Measurements from ENCODE around the gene SPC25.

SPC25 gene

DNA sequence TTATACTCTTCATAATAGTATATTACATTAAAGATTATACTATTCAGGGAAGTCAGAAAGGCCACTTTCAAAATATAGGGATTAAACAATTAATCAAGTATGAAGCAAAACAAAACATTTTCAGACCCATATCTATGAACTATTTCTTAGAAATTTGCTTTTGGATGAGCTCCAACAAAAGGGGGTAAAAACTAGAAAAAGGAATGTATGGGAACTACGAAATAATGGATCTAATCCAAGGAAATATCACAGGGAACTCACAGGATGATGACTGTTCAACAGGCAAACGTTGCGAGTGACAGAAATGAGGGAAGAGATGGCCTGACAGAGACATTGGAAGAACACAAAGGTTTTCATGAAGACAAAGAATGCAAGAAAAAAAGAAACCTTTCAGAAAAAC, 38.8 kb upstream of the SPC25 start:
- TF ChIP-seq CTCF (IDR thresholded peaks at IDR 0.05; ENCODE audit: insufficient read depth, missing control alignments), result no peak
- FAIRE-seq, result no peak
- DNase-seq (ENCODE audit: insufficient read length, low spot score), result no peak

- FAIRE-seq, result no peak
Measured at GRCh38 chr2:168928113-168928831, 38.0 kb upstream of the SPC25 start.

GRCh38 chr2:168926621-168927386, 36.6 kb upstream of the SPC25 start:
- TF ChIP-seq CTCF (IDR thresholded peaks at IDR 0.05; ENCODE audit: insufficient read depth, missing control alignments), result no peak
- DNase-seq (ENCODE audit: insufficient read length, low spot score) (no peak), FAIRE-seq (no peak)

More at GRCh38 chr2:168928113-168928831, 38.0 kb upstream of the SPC25 start:
- TF ChIP-seq CTCF (IDR thresholded peaks at IDR 0.05; ENCODE audit: insufficient read depth, missing control alignments), result no peak
- no peak for DNase-seq (ENCODE audit: insufficient read length, low spot score)

GRCh38 chr2:168920504-168921157, 30.4 kb upstream of the SPC25 start:
- TF ChIP-seq CTCF (IDR thresholded peaks at IDR 0.05; ENCODE audit: insufficient read depth, missing control alignments), result peak; percentile 70
- FAIRE-seq, result peak; percentile 80

GRCh38 chr2:168916331-168916675, 26.1 kb upstream of the SPC25 start:
- FAIRE-seq, result no peak
- DNase-seq (ENCODE audit: insufficient read length, low spot score), result no peak
- no peak for TF ChIP-seq CTCF (IDR thresholded peaks at IDR 0.05; ENCODE audit: insufficient read depth, missing control alignments)

More at GRCh38 chr2:168920504-168921157, 30.4 kb upstream of the SPC25 start:
- DNase-seq (ENCODE audit: insufficient read length, low spot score), result no peak

GRCh38 chr2:168915441-168916330, 25.5 kb upstream of the SPC25 start:
- DNase-seq (ENCODE audit: insufficient read length, low spot score), result no peak
- no peak for FAIRE-seq
- TF ChIP-seq CTCF (IDR thresholded peaks at IDR 0.05; ENCODE audit: insufficient read depth, missing control alignments), result no peak

Measured in D721Med (cell line).